ENCODE data around the gene SKA3. TPM values are rescaled to one million over a fixed set of nuclear protein-coding genes. Genes with fewer than 3 reads are reported as not detected.
"Not testable (repeated sequence)": the region's sequence is repeated elsewhere in the genome, so short reads cannot be mapped to it uniquely, and the experiment has no call there.

Gene SKA3
- total RNA-seq, 1 experiment from 2014 or later: 16.4 TPM

DNA sequence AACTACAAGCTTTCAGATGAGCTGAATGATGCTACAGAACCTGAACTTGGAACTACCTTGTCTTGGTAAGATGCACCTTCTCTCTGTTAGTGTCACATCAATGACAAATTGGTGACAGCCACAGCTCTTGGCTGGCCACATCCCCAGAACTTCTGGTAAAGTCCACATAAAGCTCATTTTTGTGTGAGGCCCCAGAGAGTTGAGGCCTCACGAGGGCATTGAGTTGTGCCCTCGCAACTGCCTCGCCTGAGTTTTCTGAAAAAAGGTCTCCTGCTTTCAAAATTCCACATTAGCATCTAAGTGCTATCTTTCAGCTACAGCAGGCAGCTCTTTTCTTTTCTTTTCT is 42.7 kb upstream of the SKA3 start:
- H3K36me3 Mint-ChIP-seq (ENCODE audit: insufficient read depth, unreplicated experiment): no peaks in the 10 kb centered on the region
- no peak for DNase-seq (ENCODE audit: unreplicated experiment)
- peaks cover 2% of the 10 kb centered on the region for H3K27me3 Mint-ChIP-seq (ENCODE audit: insufficient read depth, unreplicated experiment)
- CTCF ChIA-PET: interaction anchor here (0.7 kb wide), 2 partner anchors 8 to 420 kb away, joined by 3 read pairs; no protein-coding TSS in a partner anchor
- no peak overlapping the region for H3K4me3 Mint-ChIP-seq (ENCODE audit: unreplicated experiment)
- BruUV-seq (replicated peaks): no TSS peak
- intact Hi-C loops (cut with micrococcal nuclease): no loop called here
- POLR2A ChIA-PET: no interaction called here
- H3K27ac Mint-ChIP-seq (ENCODE audit: low read depth, unreplicated experiment): no peak overlapping the region
- H3K4me1 Mint-ChIP-seq (ENCODE audit: insufficient read depth, unreplicated experiment): no peaks in the 10 kb centered on the region
- TF ChIP-seq, protein P1, sequence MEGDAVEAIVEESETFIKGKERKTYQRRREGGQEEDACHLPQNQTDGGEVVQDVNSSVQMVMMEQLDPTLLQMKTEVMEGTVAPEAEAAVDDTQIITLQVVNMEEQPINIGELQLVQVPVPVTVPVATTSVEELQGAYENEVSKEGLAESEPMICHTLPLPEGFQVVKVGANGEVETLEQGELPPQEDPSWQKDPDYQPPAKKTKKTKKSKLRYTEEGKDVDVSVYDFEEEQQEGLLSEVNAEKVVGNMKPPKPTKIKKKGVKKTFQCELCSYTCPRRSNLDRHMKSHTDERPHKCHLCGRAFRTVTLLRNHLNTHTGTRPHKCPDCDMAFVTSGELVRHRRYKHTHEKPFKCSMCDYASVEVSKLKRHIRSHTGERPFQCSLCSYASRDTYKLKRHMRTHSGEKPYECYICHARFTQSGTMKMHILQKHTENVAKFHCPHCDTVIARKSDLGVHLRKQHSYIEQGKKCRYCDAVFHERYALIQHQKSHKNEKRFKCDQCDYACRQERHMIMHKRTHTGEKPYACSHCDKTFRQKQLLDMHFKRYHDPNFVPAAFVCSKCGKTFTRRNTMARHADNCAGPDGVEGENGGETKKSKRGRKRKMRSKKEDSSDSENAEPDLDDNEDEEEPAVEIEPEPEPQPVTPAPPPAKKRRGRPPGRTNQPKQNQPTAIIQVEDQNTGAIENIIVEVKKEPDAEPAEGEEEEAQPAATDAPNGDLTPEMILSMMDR (IDR thresholded peaks at IDR 0.05; ENCODE audit: unreplicated experiment): no peak
- H3K9me3 Mint-ChIP-seq (ENCODE audit: unreplicated experiment): peaks cover 12% of the 10 kb centered on the region

DNA sequence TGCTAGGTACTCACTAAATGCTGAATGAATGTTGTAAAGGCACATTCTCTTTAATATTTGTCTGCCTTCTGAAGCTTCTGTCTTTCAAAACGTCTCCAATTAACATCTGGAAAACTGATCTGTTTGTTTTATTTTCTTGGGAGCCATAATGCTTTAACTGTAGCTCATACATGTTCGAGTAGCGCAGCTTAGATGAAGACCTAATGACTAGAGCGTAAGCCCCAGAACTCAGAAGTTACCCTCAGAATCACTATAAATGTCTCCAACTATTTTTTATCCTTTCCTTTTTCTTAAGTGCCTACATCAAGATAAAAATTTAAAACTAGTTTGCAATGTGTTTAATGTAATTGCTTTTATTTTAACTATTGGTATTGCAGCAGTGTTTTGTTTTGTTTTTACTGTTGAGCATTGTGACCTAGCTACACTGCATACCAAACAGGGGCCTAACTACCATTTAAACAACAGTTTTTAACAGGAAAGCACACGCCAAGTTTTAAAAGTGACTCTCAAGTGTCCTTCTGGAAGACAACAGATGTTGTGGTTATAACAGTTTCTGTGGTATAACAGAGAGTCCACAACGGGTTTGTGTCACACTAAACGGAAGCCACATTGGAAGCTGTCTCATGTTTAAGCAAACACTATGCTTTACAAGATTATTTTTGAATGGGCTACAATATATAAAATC is 42.1 kb upstream of the SKA3 start:
- intact Hi-C loops (cut with micrococcal nuclease): no loop called here

DNA sequence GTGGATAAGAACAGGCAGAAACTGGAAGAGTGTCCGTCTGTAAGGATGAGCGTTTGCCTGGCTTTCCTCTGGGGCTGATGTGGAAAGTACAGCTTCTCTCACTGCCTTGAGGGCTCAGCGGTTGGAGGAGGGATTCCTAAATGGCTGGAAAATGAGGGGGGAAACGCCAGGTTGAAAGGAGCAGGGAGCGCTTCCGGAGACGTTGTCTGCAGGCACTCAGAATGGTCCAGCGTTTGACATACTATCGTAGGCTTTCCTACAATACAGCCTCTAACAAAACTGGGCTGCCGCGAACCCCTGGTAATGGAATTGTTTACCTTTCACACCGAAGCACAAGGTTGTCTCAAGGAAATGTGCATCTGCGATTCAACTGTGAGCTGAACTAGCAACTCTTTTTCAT is 40.0 kb upstream of the SKA3 start:
- ChIA-PET POLR2A (no interaction called here), CTCF (no interaction called here)
- Mint-ChIP-seq H3K4me3 (ENCODE audit: unreplicated experiment) (no peak overlapping the region), H3K36me3 (ENCODE audit: insufficient read depth, unreplicated experiment) (no peaks in the 10 kb centered on the region), H3K27ac (ENCODE audit: low read depth, unreplicated experiment) (no peak overlapping the region), H3K27me3 (ENCODE audit: insufficient read depth, unreplicated experiment) (peaks cover 29% of the 10 kb centered on the region), H3K9me3 (ENCODE audit: unreplicated experiment) (peaks cover 22% of the 10 kb centered on the region), H3K4me1 (ENCODE audit: insufficient read depth, unreplicated experiment) (no peaks in the 10 kb centered on the region)
- BruUV-seq (replicated peaks): no TSS peak
- TF ChIP-seq, protein P1 (IDR thresholded peaks at IDR 0.05; ENCODE audit: unreplicated experiment): no peak
- no peak for DNase-seq (ENCODE audit: unreplicated experiment)
- intact Hi-C loops (cut with micrococcal nuclease): no loop called here

More for the DNA sequence above, 42.1 kb upstream of the SKA3 start:
- no TSS peak for BruUV-seq (replicated peaks)
- no peaks in the 10 kb centered on the region for H3K36me3 Mint-ChIP-seq (ENCODE audit: insufficient read depth, unreplicated experiment)
- no peak for DNase-seq (ENCODE audit: unreplicated experiment)
- TF ChIP-seq, protein P1 (IDR thresholded peaks at IDR 0.05; ENCODE audit: unreplicated experiment): no peak
- H3K4me1 Mint-ChIP-seq (ENCODE audit: insufficient read depth, unreplicated experiment): no peaks in the 10 kb centered on the region
- CTCF ChIA-PET: interaction anchor here (0.7 kb wide), 2 partner anchors 9 to 420 kb away, joined by 3 read pairs; no protein-coding TSS in a partner anchor
- H3K27ac Mint-ChIP-seq (ENCODE audit: low read depth, unreplicated experiment): no peak overlapping the region
- peaks cover 7% of the 10 kb centered on the region for H3K27me3 Mint-ChIP-seq (ENCODE audit: insufficient read depth, unreplicated experiment)
- peaks cover 12% of the 10 kb centered on the region for H3K9me3 Mint-ChIP-seq (ENCODE audit: unreplicated experiment)
- no peak overlapping the region for H3K4me3 Mint-ChIP-seq (ENCODE audit: unreplicated experiment)
- POLR2A ChIA-PET: interaction anchor here (0.7 kb wide), 1 partner anchor 52 kb away, joined by 4 read pairs; no protein-coding TSS in a partner anchor

DNA sequence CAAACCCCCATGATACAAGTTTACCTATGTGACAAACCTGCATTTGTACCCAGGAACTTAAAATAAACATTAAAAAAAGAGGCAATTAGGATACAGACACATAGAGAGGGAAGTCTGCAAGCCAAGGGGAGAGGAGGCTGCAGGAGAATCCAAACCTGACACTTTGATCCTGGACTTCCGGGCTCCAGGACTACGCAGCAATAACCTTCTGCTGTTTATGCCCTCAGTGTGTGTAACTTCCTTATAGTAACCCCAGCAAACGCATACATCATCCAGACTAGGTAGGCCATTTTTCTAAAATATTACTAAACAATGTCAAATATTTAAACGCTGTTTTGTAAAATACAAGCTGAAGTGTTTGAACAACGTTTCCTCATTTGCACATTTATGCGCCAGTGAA is 39.1 kb upstream of the SKA3 start:
- POLR2A ChIA-PET: not testable (repeated sequence)

More for the DNA sequence above, 39.1 kb upstream of the SKA3 start:
- H3K36me3 Mint-ChIP-seq (ENCODE audit: insufficient read depth, unreplicated experiment); CTCF ChIA-PET; H3K4me1 Mint-ChIP-seq (ENCODE audit: insufficient read depth, unreplicated experiment); H3K27ac Mint-ChIP-seq (ENCODE audit: low read depth, unreplicated experiment); BruUV-seq (replicated peaks); intact Hi-C loops (cut with micrococcal nuclease); DNase-seq (ENCODE audit: unreplicated experiment); H3K4me3 Mint-ChIP-seq (ENCODE audit: unreplicated experiment): not testable (repeated sequence)
- Mint-ChIP-seq H3K9me3 (ENCODE audit: unreplicated experiment) (peaks cover 19% of the 10 kb centered on the region), H3K27me3 (ENCODE audit: insufficient read depth, unreplicated experiment) (peaks cover 34% of the 10 kb centered on the region)
